GM19397 (cell line): Measurements from ENCODE around the gene HTR3B.
"Not testable (repeated sequence)": the region's sequence is repeated elsewhere in the genome, so short reads cannot be mapped to it uniquely, and the experiment has no call there.

Source experiments
- ATAC-seq: cut with Tn5 transposase; IDR thresholded peaks from one replicate; pipeline ENCODE4 v1.9.1; 2021; ENCODE audit warnings: mild to moderate bottlenecking, moderate library complexity; ENCODE audit not compliant: unreplicated experiment

HTR3B gene

GRCh38 chr11:113942256-113942655 is 37.7 kb downstream of the HTR3B start:
- no peak for ATAC-seq

- not testable (repeated sequence) for ATAC-seq
Observed at GRCh38 chr11:113946162-113946561, 41.6 kb downstream of the HTR3B start.

GRCh38 chr11:113947994-113948393 is 43.4 kb downstream of the HTR3B start:
- ATAC-seq, result no peak

- ATAC-seq, result no peak
Observed at GRCh38 chr11:113949891-113950290, 45.3 kb downstream of the HTR3B start.

- no peak for ATAC-seq
Observed at GRCh38 chr11:113951537-113951936, 46.9 kb downstream of the HTR3B start.

- ATAC-seq, result no peak
Observed at GRCh38 chr11:113952070-113952469, 47.5 kb downstream of the HTR3B start.

GRCh38 chr11:113952588-113952987 is 48.0 kb downstream of the HTR3B start:
- ATAC-seq, result no peak

GRCh38 chr11:113954235-113954634 is 49.6 kb downstream of the HTR3B start:
- ATAC-seq, result no peak

GRCh38 chr11:113956986-113957385 is 52.4 kb downstream of the HTR3B start:
- no peak for ATAC-seq

GRCh38 chr11:113960702-113961330 is 56.2 kb downstream of the HTR3B start:
- no peak for ATAC-seq

- ATAC-seq, result no peak
Observed at GRCh38 chr11:113967361-113967760, 62.8 kb downstream of the HTR3B start.

- no peak for ATAC-seq
Observed at GRCh38 chr11:113971506-113972195, 67.1 kb downstream of the HTR3B start.

- ATAC-seq, result no peak
Observed at GRCh38 chr11:113974741-113975470, 70.3 kb downstream of the HTR3B start, which contains the start of gene HTR3A. Gene HTR3A (plus strand): TSS chr11:113975108. CDS start chr11:113975326, 218 bp downstream.

- ATAC-seq, result peak; percentile 65
Observed at GRCh38 chr11:113977071-113977490, 72.5 kb downstream of the HTR3B start.

- ATAC-seq, result peak; percentile 29
Observed at GRCh38 chr11:113977701-113978100, 73.1 kb downstream of the HTR3B start.

- ATAC-seq, result no peak
Observed at GRCh38 chr11:113979431-113979830, 74.8 kb downstream of the HTR3B start.

- no peak for ATAC-seq
Observed at GRCh38 chr11:113980785-113981184, 76.2 kb downstream of the HTR3B start.

GRCh38 chr11:113982306-113982705 is 77.7 kb downstream of the HTR3B start:
- ATAC-seq, result no peak

- no peak for ATAC-seq
Observed at GRCh38 chr11:113984781-113985180, 80.2 kb downstream of the HTR3B start.

GRCh38 chr11:113985906-113986305 is 81.3 kb downstream of the HTR3B start:
- no peak for ATAC-seq

- no peak for ATAC-seq
Observed at GRCh38 chr11:113986351-113987140, 82.0 kb downstream of the HTR3B start.
